ENCODE data around the gene HPS4. TPM values are rescaled to one million over a fixed set of nuclear protein-coding genes. Genes with fewer than 3 reads are reported as not detected.

Gene HPS4
- total and polyA plus RNA-seq, 8 donors = 10.3 to 46.1 (median 24.3) TPM

DNA sequence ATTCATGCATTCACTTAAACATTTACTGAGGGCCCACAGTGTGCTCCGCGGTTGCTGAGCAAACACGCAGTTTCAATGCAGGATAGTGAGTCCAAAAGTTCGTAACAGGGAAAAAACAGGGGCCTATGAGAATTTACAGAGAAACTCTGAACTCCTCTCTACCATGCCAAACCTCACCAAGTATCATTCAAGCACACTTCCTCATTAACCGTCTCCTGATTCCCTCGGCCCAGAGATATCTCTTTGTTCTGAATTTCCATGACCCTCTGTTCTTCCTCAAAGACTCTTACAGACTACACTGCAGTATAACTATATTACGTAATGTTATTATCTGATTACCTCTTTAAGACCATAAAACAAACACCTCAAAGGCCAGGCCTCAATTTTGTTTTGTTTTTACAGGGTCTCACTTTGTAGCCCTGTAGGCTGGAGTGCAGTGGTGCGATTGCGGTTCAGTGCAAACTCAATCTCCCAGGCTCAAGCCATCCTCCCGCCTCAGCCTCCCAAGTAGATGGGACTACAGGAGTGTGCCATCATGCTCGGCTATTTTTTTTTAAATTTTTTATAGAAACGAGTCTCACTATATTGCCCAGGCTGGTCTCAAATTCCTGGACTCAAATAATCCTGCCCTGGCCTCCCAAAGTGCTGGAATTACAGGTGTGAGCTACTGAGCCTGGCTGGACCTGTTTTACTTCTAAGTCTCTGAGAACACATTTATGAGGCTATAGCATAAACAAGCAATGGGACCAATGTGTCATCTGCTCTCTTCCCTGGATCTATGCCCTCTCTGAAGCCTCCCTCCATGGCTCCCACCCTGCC is 3.6 kb downstream of the HPS4 start:
- intact Hi-C loops (cut with DNase I; ENCODE audit: low total_unique reads) = no loop called here
- H3K36me3 ChIP-seq = peaks cover 10 to 43% (median 35%) of the 10 kb centered on the region in 4 donors
- WGBS, 5 donors = 36 to 54% (median 53%) methylated on average over 12 of the region's 12 CpGs
- peaks cover 49 to 69% (median 56%) of the 10 kb centered on the region in 4 donors for H3K4me1 ChIP-seq
- H3K4me3 ChIP-seq = peak overlapping the region in 3 of 4 donors; percentile 20 to 34 (median 24)
- peak in 1 of 2 donors; percentile 26 for DNase-seq
- H3K27me3 ChIP-seq = no peaks in the 10 kb centered on the region
- H3K27ac ChIP-seq = peak overlapping the region in 4 of 5 donors; percentile 38 to 65 (median 56)
- no peaks in the 10 kb centered on the region for H3K9me3 ChIP-seq
- TF ChIP-seq, protein P1, sequence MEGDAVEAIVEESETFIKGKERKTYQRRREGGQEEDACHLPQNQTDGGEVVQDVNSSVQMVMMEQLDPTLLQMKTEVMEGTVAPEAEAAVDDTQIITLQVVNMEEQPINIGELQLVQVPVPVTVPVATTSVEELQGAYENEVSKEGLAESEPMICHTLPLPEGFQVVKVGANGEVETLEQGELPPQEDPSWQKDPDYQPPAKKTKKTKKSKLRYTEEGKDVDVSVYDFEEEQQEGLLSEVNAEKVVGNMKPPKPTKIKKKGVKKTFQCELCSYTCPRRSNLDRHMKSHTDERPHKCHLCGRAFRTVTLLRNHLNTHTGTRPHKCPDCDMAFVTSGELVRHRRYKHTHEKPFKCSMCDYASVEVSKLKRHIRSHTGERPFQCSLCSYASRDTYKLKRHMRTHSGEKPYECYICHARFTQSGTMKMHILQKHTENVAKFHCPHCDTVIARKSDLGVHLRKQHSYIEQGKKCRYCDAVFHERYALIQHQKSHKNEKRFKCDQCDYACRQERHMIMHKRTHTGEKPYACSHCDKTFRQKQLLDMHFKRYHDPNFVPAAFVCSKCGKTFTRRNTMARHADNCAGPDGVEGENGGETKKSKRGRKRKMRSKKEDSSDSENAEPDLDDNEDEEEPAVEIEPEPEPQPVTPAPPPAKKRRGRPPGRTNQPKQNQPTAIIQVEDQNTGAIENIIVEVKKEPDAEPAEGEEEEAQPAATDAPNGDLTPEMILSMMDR (IDR thresholded peaks at IDR 0.05) = no peak
- TF ChIP-seq POLR2AphosphoS5 (IDR thresholded peaks at IDR 0.05) (no peak), EP300 (IDR thresholded peaks at IDR 0.05) (no peak), POLR2A (IDR thresholded peaks at IDR 0.05) (no peak)

DNA sequence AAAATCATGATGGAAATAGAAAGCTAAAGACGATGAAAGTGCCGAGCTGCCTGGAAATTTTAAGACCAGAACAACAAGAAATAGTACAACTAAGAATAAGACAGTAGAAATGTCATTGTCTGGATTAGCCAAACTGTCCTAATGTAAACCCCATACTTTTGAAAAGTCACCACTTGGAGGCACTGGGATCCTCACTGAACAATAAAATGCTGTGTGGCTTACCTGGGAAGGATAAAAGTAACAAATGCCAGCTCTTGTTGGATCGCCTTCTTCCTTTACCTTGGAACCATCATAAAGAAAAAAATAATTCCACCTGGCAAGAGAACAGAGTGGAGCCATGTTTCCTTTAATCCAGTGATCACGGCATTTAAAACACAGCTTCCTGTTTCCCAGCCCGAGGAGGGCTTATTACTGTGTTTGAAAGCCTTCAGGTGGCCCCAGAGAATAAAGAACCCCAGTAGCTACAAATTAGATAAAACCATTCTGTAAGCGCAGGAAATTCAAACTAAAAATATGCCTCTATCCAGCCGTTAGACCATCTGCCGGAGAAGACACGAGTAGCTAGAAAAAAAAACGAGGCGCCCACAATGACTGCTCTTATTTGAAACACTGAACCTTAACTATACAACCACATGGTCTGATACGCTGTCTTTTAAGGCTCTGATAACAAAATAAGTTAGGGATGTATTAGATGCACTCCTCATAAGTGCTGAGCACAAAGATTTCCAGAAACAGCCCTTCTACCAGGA is 4.4 kb downstream of the HPS4 start:
- intact Hi-C loops (cut with DNase I; ENCODE audit: low total_unique reads) = no loop called here
- no peak for TF ChIP-seq POLR2AphosphoS5 (IDR thresholded peaks at IDR 0.05)
- no peak for TF ChIP-seq POLR2A (IDR thresholded peaks at IDR 0.05)
- no peak for TF ChIP-seq EP300 (IDR thresholded peaks at IDR 0.05)
- TF ChIP-seq, protein P1 (IDR thresholded peaks at IDR 0.05) = no peak
- DNase-seq = peak in 1 of 2 donors; percentile 33
- no peaks in the 10 kb centered on the region for H3K9me3 ChIP-seq
- peaks cover 41 to 69% (median 48%) of the 10 kb centered on the region in 4 donors for H3K4me1 ChIP-seq
- H3K36me3 ChIP-seq = peaks cover 15 to 51% (median 42%) of the 10 kb centered on the region in 4 donors
- H3K4me3 ChIP-seq = peak overlapping the region in 3 of 4 donors; percentile 20 to 34 (median 24)
- 32 to 46% (median 35%) methylated on average over 12 of the region's 12 CpGs for WGBS, 5 donors
- H3K27ac ChIP-seq = peak overlapping the region in 4 of 5 donors; percentile 38 to 65 (median 56)
- no peaks in the 10 kb centered on the region for H3K27me3 ChIP-seq

DNA sequence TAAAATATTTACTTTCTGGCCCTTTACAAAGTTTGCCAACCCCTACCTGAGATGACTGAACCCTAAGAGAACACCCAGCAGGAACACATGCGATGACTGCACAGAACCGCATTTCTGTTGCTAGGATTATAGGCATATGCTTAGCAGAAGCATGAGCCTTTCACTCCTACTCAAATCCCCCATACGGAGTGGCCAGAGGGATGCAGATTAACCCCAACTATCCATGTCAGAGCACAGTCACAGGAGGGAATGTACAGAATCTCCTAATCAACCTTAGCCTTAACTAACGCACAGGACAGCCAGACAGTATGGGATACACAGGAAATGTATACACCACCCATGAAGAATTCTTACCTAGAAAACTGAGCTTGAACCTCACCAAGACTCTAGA is 6.2 kb downstream of the HPS4 start:
- DNase-seq = no peak
- Histone ChIP-seq H3K27me3 (no peaks in the 10 kb centered on the region), H3K27ac (no peak overlapping the region), H3K4me1 (peaks cover 31 to 56% (median 35%) of the 10 kb centered on the region in 4 donors), H3K36me3 (peaks cover 24 to 70% (median 61%) of the 10 kb centered on the region in 4 donors), H3K4me3 (no peak overlapping the region), H3K9me3 (no peaks in the 10 kb centered on the region)
- intact Hi-C loops (cut with DNase I; ENCODE audit: low total_unique reads) = no loop called here
- TF ChIP-seq, protein P1 (IDR thresholded peaks at IDR 0.05) = no peak
- TF ChIP-seq POLR2A (IDR thresholded peaks at IDR 0.05) (no peak), EP300 (IDR thresholded peaks at IDR 0.05) (no peak), POLR2AphosphoS5 (IDR thresholded peaks at IDR 0.05) (no peak)
- WGBS, 5 donors = 38 to 45% (median 41%) methylated on average over 4 of the region's 4 CpGs

DNA sequence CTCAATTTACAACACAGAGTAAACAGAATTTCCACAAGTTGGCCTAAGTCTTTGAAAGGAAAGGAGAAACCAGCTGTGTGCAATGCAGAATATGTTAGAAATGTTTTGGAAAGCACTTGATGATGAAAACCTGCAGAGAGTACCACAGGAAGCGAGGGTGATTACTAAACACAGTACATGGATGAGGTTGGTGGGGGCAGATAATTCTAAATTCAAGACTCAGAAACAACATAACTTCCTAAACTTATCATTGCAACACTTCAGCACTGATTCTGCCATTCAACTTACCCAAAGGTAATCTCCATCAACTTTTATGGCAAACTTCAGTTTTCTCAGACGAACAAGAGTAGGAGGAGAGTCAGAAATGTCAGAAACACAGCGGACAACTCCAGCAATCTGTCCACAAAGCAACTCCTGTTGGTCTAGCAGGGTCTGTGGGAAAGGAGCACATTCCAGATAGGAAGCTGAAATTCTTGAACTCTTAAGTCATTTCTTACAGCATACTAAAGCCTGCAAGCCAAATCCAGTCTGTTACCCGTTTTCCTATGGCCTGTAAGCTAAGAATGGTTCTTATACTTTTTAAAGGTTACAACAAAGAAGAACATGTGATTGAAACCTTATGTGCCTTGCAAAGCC is 6.8 kb downstream of the HPS4 start:
- H3K27ac ChIP-seq = no peak overlapping the region
- intact Hi-C loops (cut with DNase I; ENCODE audit: low total_unique reads) = no loop called here
- TF ChIP-seq POLR2A (IDR thresholded peaks at IDR 0.05) (no peak), EP300 (IDR thresholded peaks at IDR 0.05) (no peak), POLR2AphosphoS5 (IDR thresholded peaks at IDR 0.05) (no peak)
- TF ChIP-seq, protein P1 (IDR thresholded peaks at IDR 0.05) = no peak
- H3K4me3 ChIP-seq = no peak overlapping the region
- peaks cover 26 to 75% (median 66%) of the 10 kb centered on the region in 4 donors for H3K36me3 ChIP-seq
- 82 to 96% (median 86%) methylated on average over 4 of the region's 4 CpGs for WGBS, 5 donors
- peaks cover 28 to 51% (median 30%) of the 10 kb centered on the region in 4 donors for H3K4me1 ChIP-seq
- no peaks in the 10 kb centered on the region for H3K9me3 ChIP-seq
- H3K27me3 ChIP-seq = no peaks in the 10 kb centered on the region
- DNase-seq = no peak

Data from stomach (tissue), 9 donors.